Progenitor cell of endocrine pancreas (in vitro differentiated cells): ENCODE results near the gene ARHGAP10. TPM values are rescaled to one million over a fixed set of nuclear protein-coding genes. Genes with fewer than 3 reads are reported as not detected.

Source experiments
- DNase-seq: peaks from one replicate; pipeline ENCODE4 v3.0.0; 2021; ENCODE audit warnings: low spot score; ENCODE audit not compliant: unreplicated experiment
- H3K27ac Mint-ChIP-seq: 2 replicates; pipeline ENCODE4 v1.8.0; 2021; ENCODE audit warnings: mild to moderate bottlenecking, moderate library complexity, mixed read lengths
- H3K27me3 Mint-ChIP-seq: 2 replicates; pipeline ENCODE4 v1.8.0; 2021; ENCODE audit warnings: mixed read lengths
- H3K36me3 Mint-ChIP-seq: 2 replicates; pipeline ENCODE4 v1.8.0; 2022; ENCODE audit warnings: mixed read lengths; ENCODE audit not compliant: insufficient read depth
- H3K4me1 Mint-ChIP-seq: 2 replicates; pipeline ENCODE4 v1.8.0; 2021; ENCODE audit warnings: low read depth, mixed read lengths
- H3K4me3 Mint-ChIP-seq: 2 replicates; pipeline ENCODE4 v1.8.0; 2021; ENCODE audit warnings: low read depth, mild to moderate bottlenecking, moderate library complexity, mixed read lengths
- H3K9me3 Mint-ChIP-seq: 2 replicates; pipeline ENCODE4 v1.8.0; 2021; ENCODE audit warnings: low read depth, mixed read lengths
- CTCF ChIP-seq: fragments of 200-600 bp; sonication (generic); IDR thresholded peaks from one replicate; pipeline ENCODE4 v1.5.0; 2021; ENCODE audit warnings: antibody characterized with exemption, mild to moderate bottlenecking; ENCODE audit not compliant: unreplicated experiment
- total RNA-seq: library from RNA; stranded (reverse); gene quantifications from 2 replicates; pipeline ENCODE4 v1.2.1, GENCODE V29; 2021

The ARHGAP10 gene
- total RNA-seq, 1 donor from 2014 or later: 11.0 TPM

- H3K27ac Mint-ChIP-seq: no peak overlapping the region
- H3K9me3 Mint-ChIP-seq: peaks cover 16% of the 10 kb centered on the region
- TF ChIP-seq CTCF: no peak
- H3K27me3 Mint-ChIP-seq: no peaks in the 10 kb centered on the region
- no peak for DNase-seq
- no peaks in the 10 kb centered on the region for H3K4me1 Mint-ChIP-seq
- peaks cover 2% of the 10 kb centered on the region for H3K36me3 Mint-ChIP-seq
- H3K4me3 Mint-ChIP-seq: no peak overlapping the region
Measured at GRCh38 chr4:148110169-148110568, 378.3 kb downstream of the ARHGAP10 start.

- no peak for TF ChIP-seq CTCF
- Mint-ChIP-seq H3K36me3 (no peaks in the 10 kb centered on the region), H3K4me1 (no peaks in the 10 kb centered on the region), H3K9me3 (peaks cover under 1% of the 10 kb centered on the region), H3K27me3 (no peaks in the 10 kb centered on the region), H3K4me3 (no peak overlapping the region), H3K27ac (no peak overlapping the region)
- no peak for DNase-seq
Measured at GRCh38 chr4:148112231-148112982, 380.5 kb downstream of the ARHGAP10 start.

- Mint-ChIP-seq H3K9me3 (no peaks in the 10 kb centered on the region), H3K27me3 (no peaks in the 10 kb centered on the region), H3K36me3 (no peaks in the 10 kb centered on the region), H3K4me1 (no peaks in the 10 kb centered on the region), H3K4me3 (no peak overlapping the region), H3K27ac (no peak overlapping the region)
- no peak for DNase-seq
- TF ChIP-seq CTCF: no peak
Measured at GRCh38 chr4:148114436-148114835, 382.5 kb downstream of the ARHGAP10 start.

- TF ChIP-seq CTCF: no peak
- H3K4me3 Mint-ChIP-seq: no peak overlapping the region
Measured at GRCh38 chr4:148116264-148116663, 384.4 kb downstream of the ARHGAP10 start.

GRCh38 chr4:148116969-148117368 is 385.1 kb downstream of the ARHGAP10 start:
- Mint-ChIP-seq H3K36me3 (no peaks in the 10 kb centered on the region), H3K27ac (no peak overlapping the region), H3K27me3 (no peaks in the 10 kb centered on the region), H3K9me3 (peaks cover 2% of the 10 kb centered on the region), H3K4me3 (no peak overlapping the region), H3K4me1 (no peaks in the 10 kb centered on the region)
- TF ChIP-seq CTCF: no peak
- DNase-seq: no peak

More at GRCh38 chr4:148116264-148116663, 384.4 kb downstream of the ARHGAP10 start:
- no peak for DNase-seq
- no peaks in the 10 kb centered on the region for H3K27me3 Mint-ChIP-seq
- H3K27ac Mint-ChIP-seq: no peak overlapping the region
- no peaks in the 10 kb centered on the region for H3K9me3 Mint-ChIP-seq
- no peaks in the 10 kb centered on the region for H3K4me1 Mint-ChIP-seq
- H3K36me3 Mint-ChIP-seq: no peaks in the 10 kb centered on the region
